ENCODE measurements around the gene IRAK1. TPM values are rescaled to one million over a fixed set of nuclear protein-coding genes. Genes with fewer than 3 reads are reported as not detected.

Gene IRAK1
- total RNA-seq, 2 donors from 2014 or later: 136 to 258 TPM

- ATAC-seq: no peak
- Mint-ChIP-seq H3K36me3 (peaks cover 9% of the 10 kb centered on the region), H3K9me3 (no peaks in the 10 kb centered on the region), H3K4me3 (peak overlapping the region; percentile 97), H3K4me1 (ENCODE audit: low read depth in 2 of 2) (peaks cover 22 to 30% of the 10 kb centered on the region in 2 donors), H3K27ac (peak overlapping the region; percentile 94 to 96), H3K27me3 (no peaks in the 10 kb centered on the region)
- DNase-seq (ENCODE audit: low spot score): no peak
Observed at GRCh38 chrX:153966283-153966688, 53.4 kb downstream of the IRAK1 start.

- ATAC-seq (no peak), DNase-seq (ENCODE audit: low spot score) (no peak)
- peaks cover 9% of the 10 kb centered on the region for H3K36me3 Mint-ChIP-seq
- H3K4me3 Mint-ChIP-seq: no peak overlapping the region
- no peaks in the 10 kb centered on the region for H3K9me3 Mint-ChIP-seq
- peaks cover 22 to 30% of the 10 kb centered on the region in 2 donors for H3K4me1 Mint-ChIP-seq (ENCODE audit: low read depth in 2 of 2)
- peak overlapping the region in 1 of 2 donors; percentile 94 for H3K27ac Mint-ChIP-seq
- no peaks in the 10 kb centered on the region for H3K27me3 Mint-ChIP-seq
Observed at GRCh38 chrX:153965406-153965805, 54.3 kb downstream of the IRAK1 start.

DNA sequence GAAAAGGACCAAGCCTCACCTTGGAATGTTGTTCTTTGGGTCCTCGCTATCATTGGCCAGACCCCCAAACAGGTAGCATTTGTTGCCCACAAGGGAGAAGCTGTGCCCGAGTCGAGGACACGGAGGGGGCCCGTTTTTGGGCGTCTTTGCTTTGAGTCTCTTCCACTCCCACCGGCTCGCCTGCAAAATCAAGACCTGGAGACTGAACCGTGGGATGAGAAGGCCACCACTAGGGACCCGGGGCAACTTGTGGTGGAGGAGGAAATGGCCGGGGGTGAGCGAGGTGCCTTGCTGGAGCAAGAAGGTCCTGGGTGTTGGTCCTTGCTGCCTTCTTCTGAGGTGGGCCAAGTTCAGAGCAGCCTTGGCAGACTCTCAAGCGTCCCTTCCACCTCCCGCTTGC lies 55.6 kb downstream of the IRAK1 start:
- ATAC-seq (no peak), DNase-seq (ENCODE audit: low spot score) (no peak)
- no peak overlapping the region for H3K4me3 Mint-ChIP-seq
- peaks cover 9% of the 10 kb centered on the region for H3K36me3 Mint-ChIP-seq
- H3K9me3 Mint-ChIP-seq: no peaks in the 10 kb centered on the region
- peaks cover 22 to 27% of the 10 kb centered on the region in 2 donors for H3K4me1 Mint-ChIP-seq (ENCODE audit: low read depth in 2 of 2)
- no peak overlapping the region for H3K27ac Mint-ChIP-seq
- H3K27me3 Mint-ChIP-seq: no peaks in the 10 kb centered on the region

GRCh38 chrX:153963546-153963945 lies 56.2 kb downstream of the IRAK1 start:
- DNase-seq (ENCODE audit: low spot score) (no peak), ATAC-seq (no peak)
- H3K4me1 Mint-ChIP-seq (ENCODE audit: low read depth in 2 of 2): peaks cover 22 to 27% of the 10 kb centered on the region in 2 donors
- peaks cover 9% of the 10 kb centered on the region for H3K36me3 Mint-ChIP-seq
- H3K27me3 Mint-ChIP-seq: no peaks in the 10 kb centered on the region
- H3K9me3 Mint-ChIP-seq: no peaks in the 10 kb centered on the region
- no peak overlapping the region for H3K27ac Mint-ChIP-seq
- H3K4me3 Mint-ChIP-seq: no peak overlapping the region

GRCh38 chrX:153961292-153961691 lies 58.4 kb downstream of the IRAK1 start:
- DNase-seq (ENCODE audit: low spot score): no peak
- Mint-ChIP-seq H3K4me1 (ENCODE audit: low read depth in 2 of 2) (peaks cover 4 to 9% of the 10 kb centered on the region in 2 donors), H3K9me3 (no peaks in the 10 kb centered on the region), H3K27ac (no peak overlapping the region), H3K4me3 (no peak overlapping the region), H3K27me3 (no peaks in the 10 kb centered on the region), H3K36me3 (no peaks in the 10 kb centered on the region)
- ATAC-seq: no peak

DNA sequence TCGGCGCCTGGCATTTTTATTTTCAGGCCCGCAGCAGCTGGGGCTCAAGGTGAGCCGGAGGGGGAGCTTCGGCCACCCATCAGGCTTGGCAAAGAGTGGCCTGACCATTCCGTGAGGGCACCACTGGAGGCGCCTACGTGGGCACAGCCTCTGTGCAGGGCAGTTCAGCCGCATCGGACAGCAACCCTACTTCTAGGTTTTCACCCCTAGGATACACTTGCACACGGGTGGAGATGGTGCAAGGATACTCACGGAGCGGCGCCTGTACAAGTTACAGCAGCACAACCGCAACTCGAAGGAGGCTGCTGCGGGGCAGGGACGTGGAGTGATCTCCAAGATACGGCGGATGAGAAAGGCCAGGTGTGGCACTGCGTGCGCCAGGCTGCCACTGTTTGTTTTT lies 58.9 kb downstream of the IRAK1 start:
- H3K4me1 Mint-ChIP-seq (ENCODE audit: low read depth in 2 of 2): peaks cover 0 to 4% of the 10 kb centered on the region in 2 donors
- H3K27me3 Mint-ChIP-seq: no peaks in the 10 kb centered on the region
- no peak overlapping the region for H3K27ac Mint-ChIP-seq
- no peak overlapping the region for H3K4me3 Mint-ChIP-seq
- H3K9me3 Mint-ChIP-seq: no peaks in the 10 kb centered on the region
- no peak for ATAC-seq
- no peaks in the 10 kb centered on the region for H3K36me3 Mint-ChIP-seq
- DNase-seq (ENCODE audit: low spot score): no peak

Other genes with a start within 250 kb of the IRAK1 start
- not detected for gene SRPK3, start 238.9 kb downstream of the IRAK1 start, total RNA-seq
- gene IDH3G, start 225.5 kb downstream of the IRAK1 start, total RNA-seq: 10 to 100 TPM; 62.5 to 74.1 TPM
- 100 to 1,000 TPM; 266 to 306 TPM for gene SSR4, start 225.2 kb downstream of the IRAK1 start, total RNA-seq
- 1 to 10 TPM; 2.2 to 2.7 TPM for gene PDZD4, start 189.4 kb downstream of the IRAK1 start, total RNA-seq
- 1 to 10 TPM in 1 of 2 donors, under 1 TPM in 1; 0.74 to 1.2 TPM for gene L1CAM, start 133.7 kb downstream of the IRAK1 start, total RNA-seq
- gene AVPR2, start 115.2 kb downstream of the IRAK1 start, total RNA-seq: not detected
- 100 to 1,000 TPM; 155 to 276 TPM for gene ARHGAP4, start 93.6 kb downstream of the IRAK1 start, total RNA-seq
- gene NAA10, start 84.9 kb downstream of the IRAK1 start, total RNA-seq: 100 to 1,000 TPM; 115 to 175 TPM
- 1 to 10 TPM; 4.8 to 5.4 TPM for gene RENBP, start 75.3 kb downstream of the IRAK1 start, total RNA-seq
- 100 to 1,000 TPM; 105 to 131 TPM for gene HCFC1, start 48.1 kb downstream of the IRAK1 start, total RNA-seq
- 1 to 10 TPM; 2.4 to 6.9 TPM for gene TMEM187, start 47.1 kb downstream of the IRAK1 start, total RNA-seq
- gene MECP2, start 77.8 kb upstream of the IRAK1 start, total RNA-seq: 100 to 1,000 TPM in 1 of 2 donors, 10 to 100 TPM in 1; 65.5 to 103 TPM
- gene OPN1LW, start 124.3 kb upstream of the IRAK1 start, total RNA-seq: not detected
- gene OPN1MW, start 162.7 kb upstream of the IRAK1 start, total RNA-seq: not detected
- gene OPN1MW2, start 199.9 kb upstream of the IRAK1 start, total RNA-seq: not detected
- not detected for gene OPN1MW3, start 237.7 kb upstream of the IRAK1 start, total RNA-seq